Esophagus muscularis mucosa (tissue), 4 donors: ENCODE measurements around the gene TRIM62. TPM values are rescaled to one million over a fixed set of nuclear protein-coding genes. Genes with fewer than 3 reads are reported as not detected.
"Not testable (repeated sequence)": the region's sequence is repeated elsewhere in the genome, so short reads cannot be mapped to it uniquely, and the experiment has no call there.

Source experiments
- DNase-seq: peaks from one replicate; pipeline ENCODE4 v3.0.0-alpha.2; 2017; ENCODE audit errors: extremely low spot score
- H3K27ac ChIP-seq, 4 donors: fragments of 200-600 bp; sonication (generic); replicated peaks in 1 of 4; 1 replicate in 3 of 4; 2 replicates in 1 of 4; pipeline ENCODE4 v1.5.1; 2016 to 2019; ENCODE audit warnings: mild to moderate bottlenecking in 1 of 4
- H3K27me3 ChIP-seq, 4 donors: fragments of 200-600 bp; sonication (generic); one replicate each; pipeline versions ENCODE4 v1.5.1 to v1.6.0; 2016 to 2019
- H3K36me3 ChIP-seq, 4 donors: fragments of 200-600 bp; sonication (generic); one replicate each; pipeline ENCODE4 v1.5.1; 2016 to 2019
- H3K4me1 ChIP-seq, 4 donors: fragments of 200-600 bp; sonication (generic); one replicate each; pipeline ENCODE4 v1.5.1; 2016 to 2019
- H3K4me3 ChIP-seq, 4 donors: fragments of 200-600 bp; sonication (generic); 1 replicate in 2 of 4; 2 replicates in 2 of 4; pipeline ENCODE4 v1.5.1; 2016 to 2019; ENCODE audit warnings: mild to moderate bottlenecking in 4 of 4, moderate library complexity in 1 of 4
- H3K9me3 ChIP-seq, 4 donors: fragments of 200-600 bp; sonication (generic); 1 replicate in 3 of 4; 2 replicates in 1 of 4; pipeline ENCODE4 v1.5.1; 2016 to 2019
- EP300 ChIP-seq: sonication (generic); formaldehyde crosslinking; IDR thresholded peaks from one replicate; pipeline ENCODE4 v1.6.1; 2017; ENCODE audit warnings: antibody characterized with exemption
- POLR2A ChIP-seq: fragments of 450-650 bp; IDR thresholded peaks from one replicate; pipeline ENCODE4 v1.6.1; 2017; ENCODE audit warnings: antibody characterized with exemption, moderate library complexity, mild to moderate bottlenecking, low read depth
- POLR2AphosphoS5 ChIP-seq, 2 donors: sonication (generic); formaldehyde crosslinking; IDR thresholded peaks; one replicate each; pipeline ENCODE4 v1.6.1; 2017; ENCODE audit warnings: antibody characterized with exemption in 2 of 2
- WGBS: methylation state at CpG from one replicate; pipeline ENCODE4 v1.1.5; 2018; 5-methylcytosine and 5-hydroxymethylcytosine counted together
- intact Hi-C: fragments of 100-400 bp; cut with DNase I; formaldehyde crosslinking; loops from one replicate; pipeline ENCODE4 v1.15.1; 2023
- total RNA-seq, 4 donors: library from RNA; depleted of rRNA; stranded (reverse); fragments of >200 nt; gene quantifications; one replicate each; pipeline versions ENCODE4 v1.1.0 to v1.2.1, GENCODE V29; 2016
- TF ChIP-seq, protein P1 (sequence below), 3 experiments: fragments of 200-600 bp in 2 of 3; fragments of 450-650 bp in 1 of 3; sonication (generic) in 2 of 3; IDR thresholded peaks; one replicate each; pipeline ENCODE4 v1.5.1; 2017 to 2019; ENCODE audit warnings: antibody characterized with exemption in 3 of 3, mild to moderate bottlenecking in 2 of 3, moderate library complexity in 1 of 3

Gene TRIM62
- total RNA-seq, 4 donors from 2014 or later, result 5.0 to 9.3 (median 7.8) TPM

DNA sequence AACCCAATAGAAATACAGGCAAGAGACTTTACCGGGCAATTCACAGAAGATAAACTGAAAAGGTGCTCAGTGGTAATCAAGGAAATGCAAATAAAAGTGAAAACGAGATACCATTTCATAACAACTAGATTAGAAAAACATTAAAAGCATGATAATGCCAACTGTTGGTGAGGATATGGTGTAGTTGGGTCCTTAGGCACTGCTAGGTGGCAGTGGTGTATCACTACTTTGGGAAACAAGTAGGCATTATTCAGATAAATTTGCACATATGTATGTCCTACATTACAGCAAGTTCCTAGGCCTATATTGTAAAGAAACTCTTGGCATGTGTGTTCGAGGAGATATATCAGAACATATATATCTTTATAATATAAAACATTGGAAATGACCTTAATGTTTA, 69.9 kb downstream of the TRIM62 start:
- Histone ChIP-seq H3K27me3 (no peaks in the 10 kb centered on the region), H3K4me1 (no peaks in the 10 kb centered on the region), H3K9me3 (peaks cover 0 to 8% (median 4%) of the 10 kb centered on the region in 4 donors), H3K27ac (no peak overlapping the region), H3K36me3 (no peaks in the 10 kb centered on the region), H3K4me3 (no peak overlapping the region)
- intact Hi-C loops, result no loop called here
- 61% methylated on average over 3 of the region's 3 CpGs for WGBS
- DNase-seq, result no peak
- TF ChIP-seq, protein P1, sequence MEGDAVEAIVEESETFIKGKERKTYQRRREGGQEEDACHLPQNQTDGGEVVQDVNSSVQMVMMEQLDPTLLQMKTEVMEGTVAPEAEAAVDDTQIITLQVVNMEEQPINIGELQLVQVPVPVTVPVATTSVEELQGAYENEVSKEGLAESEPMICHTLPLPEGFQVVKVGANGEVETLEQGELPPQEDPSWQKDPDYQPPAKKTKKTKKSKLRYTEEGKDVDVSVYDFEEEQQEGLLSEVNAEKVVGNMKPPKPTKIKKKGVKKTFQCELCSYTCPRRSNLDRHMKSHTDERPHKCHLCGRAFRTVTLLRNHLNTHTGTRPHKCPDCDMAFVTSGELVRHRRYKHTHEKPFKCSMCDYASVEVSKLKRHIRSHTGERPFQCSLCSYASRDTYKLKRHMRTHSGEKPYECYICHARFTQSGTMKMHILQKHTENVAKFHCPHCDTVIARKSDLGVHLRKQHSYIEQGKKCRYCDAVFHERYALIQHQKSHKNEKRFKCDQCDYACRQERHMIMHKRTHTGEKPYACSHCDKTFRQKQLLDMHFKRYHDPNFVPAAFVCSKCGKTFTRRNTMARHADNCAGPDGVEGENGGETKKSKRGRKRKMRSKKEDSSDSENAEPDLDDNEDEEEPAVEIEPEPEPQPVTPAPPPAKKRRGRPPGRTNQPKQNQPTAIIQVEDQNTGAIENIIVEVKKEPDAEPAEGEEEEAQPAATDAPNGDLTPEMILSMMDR (IDR thresholded peaks at IDR 0.05), result peak in 1 of 3 experiments; percentile 2
- TF ChIP-seq POLR2A, result no peak

DNA sequence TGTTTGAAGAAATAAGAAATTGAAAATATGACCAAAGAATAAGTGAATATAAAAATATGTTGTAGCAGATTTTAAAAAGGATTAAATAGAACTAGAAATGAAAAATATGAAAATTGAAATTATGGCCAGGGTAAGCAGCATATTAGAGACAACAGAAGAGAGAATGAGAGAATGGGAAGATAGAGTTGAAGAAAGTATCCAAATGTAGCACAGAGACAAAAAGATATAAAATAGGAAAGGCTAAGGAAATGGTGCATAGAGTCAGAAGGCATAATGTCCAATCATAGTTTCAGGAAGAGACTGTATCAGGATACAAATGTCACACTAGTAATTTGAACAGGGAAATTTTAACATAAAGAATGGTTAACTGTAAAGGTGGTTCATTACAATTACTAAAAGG, 71.4 kb downstream of the TRIM62 start:
- Histone ChIP-seq H3K4me3 (no peak overlapping the region), H3K4me1 (no peaks in the 10 kb centered on the region), H3K27ac (no peak overlapping the region), H3K27me3 (no peaks in the 10 kb centered on the region), H3K36me3 (no peaks in the 10 kb centered on the region), H3K9me3 (peaks cover 0 to 8% (median 4%) of the 10 kb centered on the region in 4 donors)
- TF ChIP-seq POLR2A (no peak), POLR2AphosphoS5 (IDR thresholded peaks at IDR 0.05) (no peak), EP300 (no peak)
- TF ChIP-seq, protein P1 (IDR thresholded peaks at IDR 0.05), result no peak
- intact Hi-C loops, result no loop called here
- no peak for DNase-seq

DNA sequence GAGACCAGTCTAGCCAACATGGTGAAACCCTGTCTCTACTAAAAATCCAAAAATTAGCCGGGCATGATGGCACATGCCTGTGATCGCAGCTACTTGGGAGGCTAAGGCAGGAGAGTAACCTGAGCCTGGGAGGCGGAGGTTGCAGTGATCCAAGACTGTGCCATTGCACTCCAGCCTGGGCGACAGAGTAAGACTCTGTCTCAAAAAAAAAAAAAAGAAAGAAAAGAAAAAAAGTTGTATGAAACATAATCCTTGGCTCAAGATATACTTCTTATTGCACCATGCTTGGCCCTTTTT, 81.8 kb downstream of the TRIM62 start:
- peaks cover 0 to 48% (median 7%) of the 10 kb centered on the region in 4 donors for H3K36me3 ChIP-seq
- H3K4me1 ChIP-seq, H3K27me3 ChIP-seq, H3K4me3 ChIP-seq, H3K9me3 ChIP-seq, intact Hi-C loops, DNase-seq, H3K27ac ChIP-seq: not testable (repeated sequence)
- WGBS, result 96% methylated on average over 4 of the region's 4 CpGs

DNA sequence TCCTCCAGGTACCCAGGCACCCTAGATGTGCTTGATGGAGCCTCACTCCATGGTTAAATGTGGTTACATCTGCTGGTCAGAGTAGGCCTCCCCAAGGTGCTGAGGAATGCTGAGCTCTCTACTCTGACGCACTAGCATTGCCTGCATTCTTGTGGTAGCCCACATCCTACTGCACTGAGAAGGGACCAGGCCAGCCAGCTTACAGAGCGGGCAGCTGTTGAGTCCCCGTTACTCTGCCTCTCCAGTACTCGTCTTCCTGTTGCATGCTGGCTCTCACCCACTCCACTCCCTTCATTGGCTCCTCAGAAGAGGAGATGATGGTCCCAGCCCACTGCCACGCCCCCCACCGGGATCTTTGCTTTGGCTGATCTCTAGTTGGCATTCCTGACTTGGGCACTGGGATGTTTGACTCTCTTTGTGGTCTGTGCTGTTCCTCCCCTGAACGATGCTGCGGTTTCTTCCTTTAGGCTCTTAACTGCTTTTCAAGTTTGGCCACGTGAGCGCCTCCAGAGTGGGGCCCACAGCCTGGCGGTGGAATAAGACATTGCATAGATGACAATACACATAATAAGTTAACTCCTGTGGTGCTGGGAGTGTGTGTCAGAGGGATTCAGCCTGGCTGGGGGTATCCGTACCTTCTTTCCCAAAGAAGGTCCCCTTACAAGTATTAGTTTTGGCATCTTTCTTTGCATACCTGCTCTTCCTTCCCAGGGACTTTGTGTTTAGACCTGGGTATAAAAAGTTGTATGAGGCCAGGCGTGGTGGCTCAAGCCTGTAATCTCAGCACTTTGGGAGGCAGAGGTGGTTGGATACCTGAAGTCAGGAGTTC, 82.3 kb downstream of the TRIM62 start:
- intact Hi-C loops, result loop anchor here (10.0 kb wide), 1 partner anchor 515 kb away; no protein-coding TSS in a partner anchor
- peaks cover 0 to 48% (median 7%) of the 10 kb centered on the region in 4 donors for H3K36me3 ChIP-seq
- WGBS, result 73% methylated on average over 13 of the region's 13 CpGs
- peaks cover 0 to 6% (median 0%) of the 10 kb centered on the region in 4 donors for H3K4me1 ChIP-seq
- no peak for DNase-seq
- TF ChIP-seq EP300, result no peak
- no peak for TF ChIP-seq POLR2AphosphoS5 (IDR thresholded peaks at IDR 0.05)
- TF ChIP-seq POLR2A, result no peak
- TF ChIP-seq, protein P1 (IDR thresholded peaks at IDR 0.05), result no peak
- no peak overlapping the region for H3K4me3 ChIP-seq
- H3K9me3 ChIP-seq, result no peaks in the 10 kb centered on the region
- no peaks in the 10 kb centered on the region for H3K27me3 ChIP-seq
- H3K27ac ChIP-seq, result no peak overlapping the region

DNA sequence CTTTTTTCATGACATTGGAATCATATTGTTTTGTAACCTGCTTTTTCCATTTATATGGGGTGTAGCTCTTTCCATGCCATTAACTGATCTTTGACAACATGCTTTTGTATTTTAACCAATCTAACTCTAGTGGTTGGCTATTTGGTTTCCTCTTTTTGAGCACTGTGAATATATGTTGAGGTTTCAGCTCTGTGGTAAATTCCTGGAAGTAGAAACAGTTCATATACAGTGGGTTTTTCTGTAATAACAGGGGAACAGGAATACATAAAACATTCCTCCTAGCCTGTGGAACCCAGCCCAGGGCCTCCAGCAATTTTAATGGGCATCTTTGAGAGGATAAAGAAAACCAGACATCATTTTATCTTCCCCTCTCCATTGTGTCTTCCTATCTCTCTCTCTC, 83.5 kb downstream of the TRIM62 start:
- no peak overlapping the region for H3K27ac ChIP-seq
- no peaks in the 10 kb centered on the region for H3K27me3 ChIP-seq
- intact Hi-C loops, result loop anchor here (10.0 kb wide), 1 partner anchor 516 kb away; no protein-coding TSS in a partner anchor

More for the DNA sequence above, 83.5 kb downstream of the TRIM62 start:
- H3K4me1 ChIP-seq, result peaks cover 0 to 6% (median 0%) of the 10 kb centered on the region in 4 donors
- no peak for DNase-seq
- no peaks in the 10 kb centered on the region for H3K9me3 ChIP-seq
- peaks cover 0 to 46% (median 7%) of the 10 kb centered on the region in 4 donors for H3K36me3 ChIP-seq
- TF ChIP-seq POLR2A, result no peak
- TF ChIP-seq EP300, result no peak
- TF ChIP-seq, protein P1 (IDR thresholded peaks at IDR 0.05), result no peak
- no peak for TF ChIP-seq POLR2AphosphoS5 (IDR thresholded peaks at IDR 0.05)
- H3K4me3 ChIP-seq, result no peak overlapping the region
